HepG2 (cell line): ENCODE results near the gene AMZ2. TPM values are rescaled to one million over a fixed set of nuclear protein-coding genes. Genes with fewer than 3 reads are reported as not detected.
"Not testable (repeated sequence)": the region's sequence is repeated elsewhere in the genome, so short reads cannot be mapped to it uniquely, and the experiment has no call there.

Experiments
- ATAC-seq: fragments of 200-7000 bp; cut with Tn5 transposase; 3 replicates; pipeline ENCODE4 v1.9.1; 2020; ENCODE audit warnings: mild to moderate bottlenecking, moderate library complexity
- BruUV-seq: library from RNA; stranded (reverse); fragments of 400-500 nt; replicated peaks from 2 replicates; lab custom pipeline; 2021; lab: Mats Ljungman, UMichigan
- CTCF ChIA-PET: fragments of 300-600 bp; formaldehyde crosslinking; extraction: SDS; loops from one replicate; lab custom pipeline; 2021; ENCODE audit warnings: low total read pairs, inconsistent platforms, low intra/inter-chr PET ratio; lab: Yijun Ruan, JAX
- POLR2A ChIA-PET: fragments of 350-600 bp; sonication (Branson Sonifier 250); formaldehyde crosslinking; loops from one replicate; lab custom pipeline; 2020; ENCODE audit warnings: antibody characterized with exemption, inconsistent platforms; lab: Yijun Ruan, JAX
- DNase-seq: peaks from one replicate; pipeline ENCODE4 v3.0.0-alpha.2; 2015; ENCODE audit warnings: low spot score
- FAIRE-seq: peaks from 3 replicates; lab custom pipeline; 2011; peaks lifted over from hg19 to GRCh38; lab: Jason Lieb, UNC
- H2AFZ ChIP-seq: one replicate; pipeline ENCODE4 v1.6.1; 2011; ENCODE audit warnings: low read length, inconsistent platforms
- H3K27ac ChIP-seq: fragments of 300-600 bp; 3 replicates; pipeline ENCODE4 v1.8.0; 2011; ENCODE audit warnings: mixed run types, mild to moderate bottlenecking, mixed read lengths, low read length, inconsistent platforms; ENCODE audit not compliant: insufficient read depth; ENCODE audit errors: extremely low read length
- H3K27me3 ChIP-seq, 2 experiments: fragments of 200-600 bp in 1 of 2; 2 replicates in 1 of 2; 3 replicates in 1 of 2; pipeline versions ENCODE4 v1.6.0 to v1.8.0; 2011; ENCODE audit warnings: low read length in 2 of 2, mild to moderate bottlenecking in 2 of 2, moderate library complexity in 2 of 2, inconsistent platforms in 1 of 2; ENCODE audit not compliant: insufficient read depth in 2 of 2, control insufficient read depth in 1 of 2
- H3K36me3 ChIP-seq, 2 experiments: fragments of 200-600 bp in 1 of 2; replicated peaks in 1 of 2; 2 replicates in 1 of 2; 3 replicates in 1 of 2; pipeline versions ENCODE4 v1.5.1 to v1.8.0; 2011; ENCODE audit warnings: low read length in 2 of 2, inconsistent platforms in 1 of 2; ENCODE audit not compliant: insufficient read depth in 2 of 2, control insufficient read depth in 1 of 2
- H3K4me1 ChIP-seq: 2 replicates; pipeline ENCODE4 v1.5.1; 2012; ENCODE audit warnings: low read length, inconsistent platforms; ENCODE audit not compliant: insufficient read depth
- H3K4me2 ChIP-seq: 2 replicates; pipeline ENCODE4 v1.6.0; 2011; ENCODE audit warnings: low read depth, low read length, inconsistent platforms
- H3K4me3 ChIP-seq, 3 experiments: fragments of 200-600 bp in 1 of 3; sonication (generic), shearing (Covaris generic) in 1 of 3; replicated peaks in 1 of 3; 2 replicates each; pipeline ENCODE4 v1.5.1; 2011 to 2016; ENCODE audit warnings: low read length in 3 of 3, inconsistent platforms in 2 of 3, low read depth in 2 of 3, mild to moderate bottlenecking in 2 of 3, control low read depth in 1 of 3, mixed read lengths in 1 of 3; ENCODE audit not compliant: insufficient read depth in 1 of 3
- H3K79me2 ChIP-seq: one replicate; pipeline ENCODE4 v1.6.1; 2011; ENCODE audit warnings: low read length, inconsistent platforms; ENCODE audit not compliant: insufficient read depth
- H3K9ac ChIP-seq: 2 replicates; pipeline ENCODE4 v1.6.0; 2011; ENCODE audit warnings: mild to moderate bottlenecking, low read depth, low read length, inconsistent platforms; ENCODE audit not compliant: insufficient read depth
- H3K9me3 ChIP-seq: 2 replicates; pipeline ENCODE4 v1.5.1; 2012; ENCODE audit warnings: mild to moderate bottlenecking, low read length
- H4K20me1 ChIP-seq: 2 replicates; pipeline ENCODE4 v1.6.0; 2011; ENCODE audit warnings: inconsistent platforms, mild to moderate bottlenecking, low read length, moderate library complexity; ENCODE audit not compliant: insufficient read depth
- BCL6 ChIP-seq: IDR thresholded peaks from 2 replicates; pipeline ENCODE4 v1.6.1; 2016; ENCODE audit warnings: missing genetic modification reagents, missing compliant biosample characterization
- HNRNPK ChIP-seq: fragments of 200-400 bp; formaldehyde crosslinking; IDR thresholded peaks from 2 replicates; pipeline ENCODE4 v1.6.1; 2018; ENCODE audit warnings: low read length, low read depth, moderate library complexity, mild to moderate bottlenecking; ENCODE audit not compliant: poor library complexity, severe bottlenecking
- HNRNPUL1 ChIP-seq: fragments of 200-400 bp; formaldehyde crosslinking; IDR thresholded peaks from 2 replicates; pipeline ENCODE4 v1.6.1; 2017; ENCODE audit warnings: low read depth, mild to moderate bottlenecking, low read length, moderate library complexity
- IKZF1 ChIP-seq: fragments of 450-650 bp; IDR thresholded peaks from 2 replicates; pipeline ENCODE4 v1.7.1; 2016
- THAP11 ChIP-seq: IDR thresholded peaks from 2 replicates; pipeline ENCODE4 v1.6.1; 2016; ENCODE audit warnings: missing biosample characterization, missing genetic modification reagents
- ZBTB2 ChIP-seq: sonication (generic); formaldehyde crosslinking; IDR thresholded peaks from 2 replicates; pipeline ENCODE4 v1.8.0; 2022; ENCODE audit warnings: low read depth, missing genetic modification reagents
- ZBTB33 ChIP-seq: sonication (generic); formaldehyde crosslinking; IDR thresholded peaks from 2 replicates; pipeline ENCODE4 v1.4.0; 2020; ENCODE audit warnings: missing genetic modification reagents
- ZBTB38 ChIP-seq: sonication (generic); formaldehyde crosslinking; IDR thresholded peaks from 2 replicates; pipeline ENCODE4 v1.5.1; 2020; ENCODE audit warnings: mild to moderate bottlenecking, missing genetic modification reagents
- ZNF644 ChIP-seq: IDR thresholded peaks from 2 replicates; pipeline ENCODE4 v1.6.1; 2016; ENCODE audit warnings: low read depth
- ZNF720 ChIP-seq: sonication (generic); formaldehyde crosslinking; IDR thresholded peaks from 2 replicates; pipeline ENCODE4 v1.4.0; 2020; ENCODE audit warnings: missing genetic modification reagents
- WGBS: methylation state at CpG from one replicate; pipeline ENCODE4 v1.1.6; 2017; ENCODE audit warnings: low lambda C conversion rate; 5-methylcytosine and 5-hydroxymethylcytosine counted together
- in situ Hi-C: cut with HindIII; loops from 2 replicates; pipeline ENCODE4 v1.10.0; 2017; ENCODE audit warnings: low pct_unique_long_range_greater_than_20kb; ENCODE audit not compliant: extremely low pct_ligation_motif_present
- intact Hi-C: fragments of 100-400 bp; cut with micrococcal nuclease; formaldehyde crosslinking; loops from one replicate; pipeline ENCODE4 v1.10.0; 2022; ENCODE audit not compliant: unreplicated experiment
- polyA plus RNA-seq, 8 experiments: library from polyadenylated mRNA; depleted of rRNA in 3 of 8; stranded (reverse) in 7 of 8; unstranded in 1 of 8; fragments of >200 nt; fragmentation: Illumina TruSeq in 4 of 8; extraction: Trizol in 4 of 8; gene quantifications; 2 replicates each; pipeline versions ENCODE4 v1.2.1 to v1.2.3, GENCODE V29; 2011 to 2016; ENCODE audit warnings: low read depth in 4 of 8, missing spikeins in 1 of 8, mixed read lengths in 1 of 8; ENCODE audit not compliant: insufficient read depth in 1 of 8
- total RNA-seq, 5 experiments: library from RNA; depleted of rRNA; stranded (reverse); fragments of >200 nt; fragmentation: Illumina TruSeq; extraction: Trizol; gene quantifications; 2 replicates each; pipeline ENCODE4 v1.2.3, GENCODE V29; 2016; ENCODE audit warnings: low read depth in 1 of 5

AMZ2 gene
- total and polyA plus RNA-seq, 2 of the 13 experiments (the other 11 are each of a cell fraction or from before 2014, with no cell fraction given), result 86.9 to 90.2 TPM

GRCh38 chr17:68207651-68208253 lies 40.1 kb upstream of the AMZ2 start (continued):
- TF ChIP-seq HNRNPK (no peak), ZNF644 (CRISPR knock-in tag) (no peak), IKZF1 (no peak), THAP11 (CRISPR knock-in tag) (no peak), HNRNPUL1 (no peak), BCL6 (CRISPR knock-in tag) (no peak), ZBTB33 (peak; percentile 75), ZNF720 (CRISPR knock-in tag) (no peak), ZBTB2 (no peak), ZBTB38 (CRISPR knock-in tag) (peak; percentile 43; the same call in 1 of the 2 replicates)
- TF ChIP-seq, all 625 proteins: peak for 5

GRCh38 chr17:68208651-68209050 lies 39.2 kb upstream of the AMZ2 start:
- H3K4me2 ChIP-seq, H3K79me2 ChIP-seq, in situ Hi-C loops, ATAC-seq, H3K4me3 ChIP-seq, FAIRE-seq, H4K20me1 ChIP-seq, H3K27me3 ChIP-seq, POLR2A ChIA-PET, H3K9ac ChIP-seq, H3K9me3 ChIP-seq, DNase-seq, H3K27ac ChIP-seq, CTCF ChIA-PET, H2AFZ ChIP-seq, BruUV-seq: not testable (repeated sequence)
- peaks cover 3 to 16% of the 10 kb centered on the region in 2 experiments; a peak in 3 of 5 replicates for H3K36me3 ChIP-seq
- H3K4me1 ChIP-seq, result peaks cover 24% of the 10 kb centered on the region
- intact Hi-C loops, result loop anchor here (5.0 kb wide), 1 partner anchor 39 kb away; the partner anchor contains the start of gene AMZ2
- WGBS, result 98% methylated on average over 19 of the region's 19 CpGs

- BruUV-seq, ATAC-seq, H3K4me2 ChIP-seq, H3K4me3 ChIP-seq, H4K20me1 ChIP-seq, H3K27me3 ChIP-seq, CTCF ChIA-PET, H3K79me2 ChIP-seq, H3K9me3 ChIP-seq, POLR2A ChIA-PET, H3K27ac ChIP-seq, H3K9ac ChIP-seq, FAIRE-seq, in situ Hi-C loops, DNase-seq, H2AFZ ChIP-seq: not testable (repeated sequence)
- peaks cover 20% of the 10 kb centered on the region for H3K4me1 ChIP-seq
- intact Hi-C loops, result loop anchor here (5.0 kb wide), 1 partner anchor 38 kb away; the partner anchor contains the start of gene AMZ2
- H3K36me3 ChIP-seq, result peaks cover 3 to 16% of the 10 kb centered on the region in 2 experiments; a peak in 3 of 5 replicates
- 97% methylated on average over 13 of the region's 13 CpGs for WGBS
Observed at GRCh38 chr17:68209191-68209900, 38.5 kb upstream of the AMZ2 start.
